Ishikawa (cell line): ENCODE results near the gene RETREG3.
A peak's percentile ranks its signal among the peaks of the same experiment; 100 is the strongest.

Experiments
- CEBPB ChIP-seq: IDR thresholded peaks from 2 replicates; pipeline ENCODE4 v1.6.1; 2012
- CREB1 ChIP-seq: IDR thresholded peaks from 2 replicates; pipeline ENCODE4 v1.6.1; 2012; ENCODE audit warnings: low read depth
- EGR1 ChIP-seq: IDR thresholded peaks from 2 replicates; pipeline ENCODE4 v1.6.1; 2012
- EP300 ChIP-seq: IDR thresholded peaks from 2 replicates; pipeline ENCODE4 v1.6.1; 2012; ENCODE audit warnings: borderline replicate concordance
- FOXM1 ChIP-seq: IDR thresholded peaks from 2 replicates; pipeline ENCODE4 v1.6.1; 2012; ENCODE audit warnings: low read depth, borderline replicate concordance
- MAX ChIP-seq: IDR thresholded peaks from 2 replicates; pipeline ENCODE4 v1.6.1; 2012
- NFIC ChIP-seq: IDR thresholded peaks from 2 replicates; pipeline ENCODE4 v1.6.1; 2012
- RAD21 ChIP-seq: IDR thresholded peaks from 2 replicates; pipeline ENCODE4 v1.6.1; 2012; ENCODE audit warnings: low read depth
- TAF1 ChIP-seq: IDR thresholded peaks from 2 replicates; pipeline ENCODE4 v1.6.1; 2012; ENCODE audit warnings: low read depth, mild to moderate bottlenecking
- TCF12 ChIP-seq: IDR thresholded peaks from 2 replicates; pipeline ENCODE4 v1.6.1; 2012; ENCODE audit warnings: low read depth
- TEAD4 ChIP-seq: IDR thresholded peaks from 2 replicates; pipeline ENCODE4 v1.6.1; 2012
- USF1 ChIP-seq: IDR thresholded peaks from 2 replicates; pipeline ENCODE4 v1.6.1; 2012
- YY1 ChIP-seq: IDR thresholded peaks from 2 replicates; pipeline ENCODE4 v1.6.1; 2012; ENCODE audit warnings: low read depth
- ZBTB7A ChIP-seq: IDR thresholded peaks from 2 replicates; pipeline ENCODE4 v1.6.1; 2012; ENCODE audit warnings: low read depth
- TF ChIP-seq, protein P1 (sequence below): IDR thresholded peaks from 2 replicates; pipeline ENCODE4 v1.6.1; 2012; ENCODE audit warnings: low read depth, mild to moderate bottlenecking

RETREG3 gene

GRCh38 chr17:42564815-42565522, 44.2 kb downstream of the RETREG3 start:
- TF ChIP-seq CREB1 (no peak), MAX (no peak), CEBPB (no peak), EGR1 (no peak), YY1 (no peak), TEAD4 (no peak), EP300 (no peak), NFIC (no peak), TAF1 (no peak), FOXM1 (no peak), TCF12 (no peak), USF1 (no peak)
- TF ChIP-seq, protein P1, sequence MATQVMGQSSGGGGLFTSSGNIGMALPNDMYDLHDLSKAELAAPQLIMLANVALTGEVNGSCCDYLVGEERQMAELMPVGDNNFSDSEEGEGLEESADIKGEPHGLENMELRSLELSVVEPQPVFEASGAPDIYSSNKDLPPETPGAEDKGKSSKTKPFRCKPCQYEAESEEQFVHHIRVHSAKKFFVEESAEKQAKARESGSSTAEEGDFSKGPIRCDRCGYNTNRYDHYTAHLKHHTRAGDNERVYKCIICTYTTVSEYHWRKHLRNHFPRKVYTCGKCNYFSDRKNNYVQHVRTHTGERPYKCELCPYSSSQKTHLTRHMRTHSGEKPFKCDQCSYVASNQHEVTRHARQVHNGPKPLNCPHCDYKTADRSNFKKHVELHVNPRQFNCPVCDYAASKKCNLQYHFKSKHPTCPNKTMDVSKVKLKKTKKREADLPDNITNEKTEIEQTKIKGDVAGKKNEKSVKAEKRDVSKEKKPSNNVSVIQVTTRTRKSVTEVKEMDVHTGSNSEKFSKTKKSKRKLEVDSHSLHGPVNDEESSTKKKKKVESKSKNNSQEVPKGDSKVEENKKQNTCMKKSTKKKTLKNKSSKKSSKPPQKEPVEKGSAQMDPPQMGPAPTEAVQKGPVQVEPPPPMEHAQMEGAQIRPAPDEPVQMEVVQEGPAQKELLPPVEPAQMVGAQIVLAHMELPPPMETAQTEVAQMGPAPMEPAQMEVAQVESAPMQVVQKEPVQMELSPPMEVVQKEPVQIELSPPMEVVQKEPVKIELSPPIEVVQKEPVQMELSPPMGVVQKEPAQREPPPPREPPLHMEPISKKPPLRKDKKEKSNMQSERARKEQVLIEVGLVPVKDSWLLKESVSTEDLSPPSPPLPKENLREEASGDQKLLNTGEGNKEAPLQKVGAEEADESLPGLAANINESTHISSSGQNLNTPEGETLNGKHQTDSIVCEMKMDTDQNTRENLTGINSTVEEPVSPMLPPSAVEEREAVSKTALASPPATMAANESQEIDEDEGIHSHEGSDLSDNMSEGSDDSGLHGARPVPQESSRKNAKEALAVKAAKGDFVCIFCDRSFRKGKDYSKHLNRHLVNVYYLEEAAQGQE, result no peak

GRCh38 chr17:42563950-42564349, 45.2 kb downstream of the RETREG3 start:
- no peak for TF ChIP-seq CREB1
- TF ChIP-seq YY1, result no peak
- no peak for TF ChIP-seq TCF12
- no peak for TF ChIP-seq EGR1

GRCh38 chr17:42563543-42563942, 45.6 kb downstream of the RETREG3 start:
- peak; percentile 32 for TF ChIP-seq NFIC
- TF ChIP-seq CEBPB, result no peak

DNA sequence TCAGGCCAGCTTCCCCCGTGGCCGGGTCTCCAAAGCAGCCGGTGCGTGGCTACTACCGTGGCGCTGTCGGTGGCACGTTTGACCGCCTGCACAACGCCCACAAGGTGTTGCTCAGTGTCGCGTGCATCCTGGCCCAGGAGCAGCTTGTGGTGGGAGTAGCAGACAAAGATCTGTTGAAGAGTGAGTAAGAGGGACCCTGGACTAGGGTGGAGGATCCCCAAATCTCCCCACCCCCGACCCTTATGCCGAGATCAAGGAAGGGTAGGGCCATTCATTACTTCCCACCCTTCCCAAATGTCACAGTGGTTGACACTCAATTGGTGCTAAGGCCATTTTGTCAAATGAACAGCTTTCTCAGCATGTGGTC, 46.0 kb downstream of the RETREG3 start:
- TF ChIP-seq YY1 (no peak), NFIC (no peak), FOXM1 (no peak), TCF12 (no peak), MAX (no peak; the same call in 1 of the 2 replicates), RAD21 (no peak), ZBTB7A (no peak), CREB1 (no peak), EGR1 (no peak), CEBPB (no peak), EP300 (no peak), TEAD4 (no peak), TAF1 (no peak), USF1 (no peak)
- TF ChIP-seq, protein P1, result no peak

- TF ChIP-seq USF1, result no peak
- peak; percentile 39; the same call in 1 of the 2 replicates for TF ChIP-seq YY1
- TF ChIP-seq EGR1, result no peak
- no peak for TF ChIP-seq RAD21
- no peak for TF ChIP-seq MAX
- peak; percentile 22; the same call in 1 of the 2 replicates for TF ChIP-seq TAF1
- TF ChIP-seq CREB1, result no peak
These were observed 46.6 kb downstream of the RETREG3 start for GRCh38 chr17:42562388-42563142.

- 0 out of 2 replicates have a peak, but pooled peaks have one; percentile 20 for TF ChIP-seq USF1
- peak; percentile 51; the same call in 1 of the 2 replicates for TF ChIP-seq TCF12
- TF ChIP-seq CEBPB, result 0 out of 2 replicates have a peak, but pooled peaks have one; percentile 36
- TF ChIP-seq, protein P1, result no peak
- TF ChIP-seq NFIC, result no peak
- no peak for TF ChIP-seq EP300
- TF ChIP-seq ZBTB7A, result no peak
- TF ChIP-seq RAD21, result no peak
- TF ChIP-seq FOXM1, result no peak
- peak; percentile 74; the same call in 1 of the 2 replicates for TF ChIP-seq TAF1
- no peak for TF ChIP-seq EGR1
- no peak for TF ChIP-seq CREB1
- TF ChIP-seq YY1, result peak; percentile 62
- TF ChIP-seq TEAD4, result peak; percentile 42; the same call in 1 of the 2 replicates
- TF ChIP-seq MAX, result peak; percentile 88
These were observed 47.2 kb downstream of the RETREG3 start, which contains the start of gene COASY for GRCh38 chr17:42561897-42562387. COASY (plus strand) TSS chr17:42562148; CDS start chr17:42562623, 475 bp downstream.
